ENCODE results near the gene TEX19.

TEX19 gene

GRCh38 chr17:82390860-82391435 lies 31.9 kb downstream of the TEX19 start:
- no peak for DNase-seq (ENCODE audit: low spot score)

- no peak for DNase-seq (ENCODE audit: low spot score)
Measured at GRCh38 chr17:82391496-82392066, 32.5 kb downstream of the TEX19 start.

GRCh38 chr17:82392209-82392920 lies 33.3 kb downstream of the TEX19 start:
- DNase-seq (ENCODE audit: low spot score), result no peak

- DNase-seq (ENCODE audit: low spot score), result no peak
Measured at GRCh38 chr17:82392941-82393340, 33.9 kb downstream of the TEX19 start.

- no peak for DNase-seq (ENCODE audit: low spot score)
Measured at GRCh38 chr17:82394278-82394677, 35.2 kb downstream of the TEX19 start.

- no peak for DNase-seq (ENCODE audit: low spot score)
Measured at GRCh38 chr17:82396601-82397435, 37.8 kb downstream of the TEX19 start.

- DNase-seq (ENCODE audit: low spot score), result no peak
Measured at GRCh38 chr17:82397449-82398335, 38.6 kb downstream of the TEX19 start.

GRCh38 chr17:82399041-82399441 lies 40.0 kb downstream of the TEX19 start:
- DNase-seq (ENCODE audit: low spot score), result no peak

GRCh38 chr17:82399601-82400101 lies 40.6 kb downstream of the TEX19 start:
- no peak for DNase-seq (ENCODE audit: low spot score)

- no peak for DNase-seq (ENCODE audit: low spot score)
Measured at GRCh38 chr17:82400206-82400605, 41.2 kb downstream of the TEX19 start.

- no peak for DNase-seq (ENCODE audit: low spot score)
Measured at GRCh38 chr17:82400830-82401229, 41.8 kb downstream of the TEX19 start.

GRCh38 chr17:82402865-82403264 lies 43.8 kb downstream of the TEX19 start:
- no peak for DNase-seq (ENCODE audit: low spot score)

- DNase-seq (ENCODE audit: low spot score), result no peak
Measured at GRCh38 chr17:82403662-82404660, 44.9 kb downstream of the TEX19 start.

- no peak for DNase-seq (ENCODE audit: low spot score)
Measured at GRCh38 chr17:82405051-82405450, 46.0 kb downstream of the TEX19 start.

GRCh38 chr17:82406131-82406671 lies 47.2 kb downstream of the TEX19 start:
- DNase-seq (ENCODE audit: low spot score), result no peak

GRCh38 chr17:82407255-82407654 lies 48.2 kb downstream of the TEX19 start:
- no peak for DNase-seq (ENCODE audit: low spot score)

GRCh38 chr17:82408288-82408937 lies 49.4 kb downstream of the TEX19 start:
- DNase-seq (ENCODE audit: low spot score), result no peak

GRCh38 chr17:82408938-82409318 lies 49.9 kb downstream of the TEX19 start:
- no peak for DNase-seq (ENCODE audit: low spot score)

- no peak for DNase-seq (ENCODE audit: low spot score)
Measured at GRCh38 chr17:82410014-82410716, 51.1 kb downstream of the TEX19 start.

All from ecto neural progenitor cell (in vitro differentiated cells).